GM12878 (cell line): Measurements from ENCODE around the gene GNAQ. TPM values are rescaled to one million over a fixed set of nuclear protein-coding genes. Genes with fewer than 3 reads are reported as not detected.
A peak's percentile ranks its signal among the peaks of the same experiment; 100 is the strongest.

Experiments used
- ATAC-seq: fragments of 200-7000 bp; cut with Tn5 transposase; 3 replicates; pipeline ENCODE4 v1.9.1; 2020; ENCODE audit warnings: mild to moderate bottlenecking, moderate library complexity
- BruUV-seq: library from RNA; stranded (reverse); fragments of 400-500 nt; replicated peaks from 2 replicates; lab custom pipeline; 2021; lab: Mats Ljungman, UMichigan
- CTCF ChIA-PET: fragments of 300-600 bp; sonication (Branson Sonifier 250); formaldehyde crosslinking; extraction: SDS; loops from one replicate; lab custom pipeline; 2021; ENCODE audit warnings: inconsistent platforms; lab: Yijun Ruan, JAX
- POLR2A ChIA-PET: fragments of 350-600 bp; formaldehyde crosslinking; extraction: SDS; loops from one replicate; lab custom pipeline; 2021; ENCODE audit warnings: inconsistent platforms; lab: Charles Lee
- RAD21 ChIA-PET: fragments of 300-600 bp; sonication (Branson Sonifier 250); formaldehyde crosslinking; loops from one replicate; lab custom pipeline; 2023; ENCODE audit warnings: antibody characterized with exemption; ENCODE audit not compliant: unreplicated experiment; lab: Charles Lee
- SMC1A ChIA-PET: fragments of 300-600 bp; sonication (Branson Sonifier 250); formaldehyde crosslinking; loops from one replicate; lab custom pipeline; 2023; ENCODE audit not compliant: unreplicated experiment, uncharacterized antibody; lab: Charles Lee
- DNase-seq: peaks from one replicate; pipeline ENCODE4 v3.0.0-alpha.2; 2011; ENCODE audit warnings: low read depth, low spot score
- FAIRE-seq: peaks from 3 replicates; lab custom pipeline; 2011; peaks lifted over from hg19 to GRCh38; lab: Jason Lieb, UNC
- H2AFZ ChIP-seq: 2 replicates; pipeline ENCODE4 v1.6.0; 2011; ENCODE audit warnings: low read depth, low read length, control low read depth; ENCODE audit not compliant: control insufficient read depth
- H3K27ac ChIP-seq: 2 replicates; pipeline ENCODE4 v1.5.1; 2011; ENCODE audit warnings: control low read depth; ENCODE audit not compliant: control insufficient read depth, insufficient read depth
- H3K27me3 ChIP-seq, 2 experiments: replicated peaks in 1 of 2; 2 replicates each; pipeline versions ENCODE4 v1.6.0 to v1.6.1; 2011; ENCODE audit warnings: low read length in 1 of 2; ENCODE audit not compliant: control insufficient read depth in 2 of 2, insufficient read depth in 2 of 2
- H3K36me3 ChIP-seq, 2 experiments: 2 replicates each; pipeline ENCODE4 v1.5.1; 2011; ENCODE audit warnings: low read length in 1 of 2; ENCODE audit not compliant: control insufficient read depth in 2 of 2, insufficient read depth in 2 of 2
- H3K4me1 ChIP-seq: 2 replicates; pipeline ENCODE4 v1.6.1; 2011; ENCODE audit warnings: mild to moderate bottlenecking, low read length, moderate library complexity, mixed read lengths; ENCODE audit not compliant: control insufficient read depth, insufficient read depth
- H3K4me2 ChIP-seq: 2 replicates; pipeline ENCODE4 v1.6.0; 2011; ENCODE audit warnings: control low read depth; ENCODE audit not compliant: control insufficient read depth, insufficient read depth
- H3K4me3 ChIP-seq: fragments of 200-600 bp; sonication (generic); 2 replicates; pipeline ENCODE4 v1.5.1; 2016
- H3K79me2 ChIP-seq: 2 replicates; pipeline ENCODE4 v1.6.0; 2011; ENCODE audit warnings: low read length; ENCODE audit not compliant: control insufficient read depth, insufficient read depth
- H3K9ac ChIP-seq: 2 replicates; pipeline ENCODE4 v1.8.0; 2011; ENCODE audit warnings: low read length, control low read depth, mixed read lengths; ENCODE audit not compliant: control insufficient read depth, insufficient read depth
- H3K9me3 ChIP-seq: replicated peaks from 3 replicates; pipeline ENCODE4 v1.5.1; 2011; ENCODE audit warnings: mild to moderate bottlenecking, low read length; ENCODE audit not compliant: control insufficient read depth, insufficient read depth
- H4K20me1 ChIP-seq: 2 replicates; pipeline ENCODE4 v1.6.0; 2011; ENCODE audit not compliant: control insufficient read depth, insufficient read depth
- ELK1 ChIP-seq: IDR thresholded peaks from 2 replicates; pipeline ENCODE4 v1.6.1; 2012; ENCODE audit warnings: low read depth, low read length, improper control_type of control experiment
- HDAC2 ChIP-seq: fragments of 200-600 bp; sonication (generic); IDR thresholded peaks from 2 replicates; pipeline ENCODE4 v1.6.1; 2017
- IRF4 ChIP-seq: IDR thresholded peaks from 2 replicates; pipeline ENCODE4 v1.6.1; 2011; ENCODE audit warnings: low read depth, low read length
- PAX5 ChIP-seq: IDR thresholded peaks from 2 replicates; pipeline ENCODE4 v1.6.1; 2011; ENCODE audit warnings: low read depth, low read length, borderline replicate concordance
- PML ChIP-seq: IDR thresholded peaks from 2 replicates; pipeline ENCODE4 v1.6.1; 2012; ENCODE audit warnings: low read length, inconsistent platforms
- SREBF2 ChIP-seq: IDR thresholded peaks from 2 replicates; pipeline ENCODE4 v1.6.1; 2012; ENCODE audit warnings: mild to moderate bottlenecking, low read length
- USF1 ChIP-seq: IDR thresholded peaks from 2 replicates; pipeline ENCODE4 v1.6.1; 2011; ENCODE audit warnings: borderline replicate concordance, low read depth, mild to moderate bottlenecking, moderate library complexity, mixed read lengths, low read length; ENCODE audit not compliant: insufficient read depth; ENCODE audit errors: extremely low read length
- WGBS: methylation state at CpG from one replicate; pipeline ENCODE4 v1.1.6; 2016; ENCODE audit warnings: low lambda C conversion rate; ENCODE audit not compliant: insufficient replicate concordance, insufficient coverage; ENCODE audit errors: missing lambda C conversion rate; 5-methylcytosine and 5-hydroxymethylcytosine counted together
- in situ Hi-C: fragments of 300-500 bp; cut with MboI; formaldehyde crosslinking; loops from 9 replicates; pipeline ENCODE4 v1.14.3; 2018; ENCODE audit warnings: mixed read lengths
- intact Hi-C: fragments of 100-400 bp; cut with micrococcal nuclease; formaldehyde crosslinking; loops from one replicate; pipeline ENCODE4 v1.14.2; 2022; ENCODE audit not compliant: unreplicated experiment
- polyA plus RNA-seq, 11 experiments: library from polyadenylated mRNA; depleted of rRNA in 4 of 11; unstranded in 6 of 11; stranded (reverse) in 5 of 11; fragments of >200 nt; fragmentation: Nextera tagmentation in 4 of 11; fragmentation: Illumina TruSeq in 1 of 11; extraction: Ambion mirVana in 4 of 11; extraction: Trizol in 1 of 11; gene quantifications; 1 replicate in 1 of 11; 2 replicates in 10 of 11; pipeline versions ENCODE4 v1.2.1 to v1.2.3, GENCODE V29; 2011 to 2016; ENCODE audit warnings: inconsistent platforms in 2 of 11, missing spikeins in 2 of 11, low read depth in 1 of 11
- total RNA-seq, 4 experiments: library from RNA; depleted of rRNA in 3 of 4; stranded (reverse); fragments of >200 nt in 3 of 4; fragmentation: Illumina TruSeq in 1 of 4; extraction: Trizol in 1 of 4; gene quantifications; 2 replicates each; pipeline versions ENCODE4 v1.2.1 to v1.2.3, GENCODE V29; 2013 to 2021
- TF ChIP-seq, protein P1 (sequence below): IDR thresholded peaks from 2 replicates; pipeline ENCODE4 v1.6.1; 2012; ENCODE audit warnings: low read depth, low read length, improper control_type of control experiment

Gene GNAQ
- total and polyA plus RNA-seq, 10 of the 15 experiments (the other 5 are each of a cell fraction or from before 2014, with no cell fraction given): 0.15 to 47.2 (median 0.49) TPM

DNA sequence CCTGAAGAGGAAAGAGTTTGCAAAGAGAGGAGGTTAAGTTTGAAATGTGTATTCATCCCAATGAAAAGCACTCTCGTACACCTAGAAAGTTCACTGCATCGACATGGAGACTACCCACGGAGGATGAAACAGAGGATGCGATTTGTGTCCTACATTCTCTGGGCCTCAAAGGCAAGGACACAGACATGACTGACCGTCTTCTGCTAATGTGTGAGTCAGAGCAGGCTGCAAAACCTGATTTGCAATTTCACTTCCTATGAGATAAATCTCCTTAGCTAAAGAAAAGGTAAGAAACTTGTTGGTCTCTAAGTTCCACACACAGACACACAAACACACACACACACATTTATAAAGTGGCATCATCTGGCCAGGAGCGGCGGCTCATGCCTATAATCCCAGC lies 98.6 kb downstream of the GNAQ start:
- H3K27ac ChIP-seq: no peak overlapping the region
- no peak overlapping the region for H3K4me3 ChIP-seq
- H3K36me3 ChIP-seq: no peaks in the 10 kb centered on the region
- ATAC-seq: peak; percentile 65
- no peaks in the 10 kb centered on the region; a peak in 1 of 4 replicates for H3K27me3 ChIP-seq
- ChIA-PET CTCF (no interaction called here), SMC1A (interaction anchor here (1.0 to 2.7 kb wide), 4 partner anchors 15 to 41 kb away, joined by 3 to 8 read pairs (median 3); no protein-coding TSS in a partner anchor), RAD21 (interaction anchor here (1.6 kb wide), 1 partner anchor 15 kb away, joined by 5 read pairs; no protein-coding TSS in a partner anchor), POLR2A (interaction anchor here (1.0 kb wide), 1 partner anchor 11 kb away, joined by 3 read pairs; no protein-coding TSS in a partner anchor)
- no peaks in the 10 kb centered on the region for H3K79me2 ChIP-seq
- in situ Hi-C loops (no loop called here), intact Hi-C loops (no loop called here)
- no peak for FAIRE-seq
- H3K4me1 ChIP-seq: no peaks in the 10 kb centered on the region
- no peaks in the 10 kb centered on the region for H3K9me3 ChIP-seq
- no TSS peak for BruUV-seq
- H3K9ac ChIP-seq: no peak overlapping the region
- TF ChIP-seq PAX5 (no peak), IRF4 (no peak), USF1 (no peak), HDAC2 (no peak), SREBF2 (no peak), PML (no peak), ELK1 (no peak)
- TF ChIP-seq, protein P1, sequence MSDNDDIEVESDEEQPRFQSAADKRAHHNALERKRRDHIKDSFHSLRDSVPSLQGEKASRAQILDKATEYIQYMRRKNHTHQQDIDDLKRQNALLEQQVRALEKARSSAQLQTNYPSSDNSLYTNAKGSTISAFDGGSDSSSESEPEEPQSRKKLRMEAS: no peak
- no peak overlapping the region for H2AFZ ChIP-seq
- no peak overlapping the region for H3K4me2 ChIP-seq
- DNase-seq: no peak
- no peaks in the 10 kb centered on the region for H4K20me1 ChIP-seq
- 28% methylated on average over 7 of the region's 7 CpGs for WGBS
